ENCODE results near the gene RBBP5. TPM values are rescaled to one million over a fixed set of nuclear protein-coding genes. Genes with fewer than 3 reads are reported as not detected.

Gene RBBP5
- total and polyA plus RNA-seq, 9 donors, result 8.6 to 12.6 (median 10.6) TPM

GRCh38 chr1:205052690-205053089 is 69.1 kb downstream of the RBBP5 start:
- Histone ChIP-seq H3K36me3 (ENCODE audit: control insufficient read depth, insufficient read depth, low read length) (no peaks in the 10 kb centered on the region), H3K27ac (ENCODE audit: low read length) (no peak overlapping the region), H3K4me3 (ENCODE audit: low read length) (no peak overlapping the region), H3K27me3 (ENCODE audit: control insufficient read depth, insufficient read depth, low read length) (peaks cover 24% of the 10 kb centered on the region), H3K9me3 (replicated peaks; ENCODE audit: control insufficient read depth, low read depth, low read length) (no peaks in the 10 kb centered on the region), H3K4me1 (ENCODE audit: control insufficient read depth, insufficient read depth, low read length) (no peaks in the 10 kb centered on the region)
- WGBS (ENCODE audit: insufficient coverage), result 23% methylated on average over 5 of the region's 11 CpGs
- DNase-seq, result no peak

- Histone ChIP-seq H3K36me3 (ENCODE audit: control insufficient read depth, insufficient read depth, low read length) (no peaks in the 10 kb centered on the region), H3K27ac (ENCODE audit: low read length) (no peak overlapping the region), H3K4me3 (ENCODE audit: low read length) (no peak overlapping the region), H3K27me3 (ENCODE audit: control insufficient read depth, insufficient read depth, low read length) (peaks cover 55% of the 10 kb centered on the region), H3K4me1 (ENCODE audit: control insufficient read depth, insufficient read depth, low read length) (no peaks in the 10 kb centered on the region), H3K9me3 (replicated peaks; ENCODE audit: control insufficient read depth, low read depth, low read length) (no peaks in the 10 kb centered on the region)
- no peak for DNase-seq
- WGBS (ENCODE audit: insufficient coverage), result 66% methylated on average over 6 of the region's 6 CpGs
These were observed 72.3 kb downstream of the RBBP5 start for GRCh38 chr1:205049479-205049878.

DNA sequence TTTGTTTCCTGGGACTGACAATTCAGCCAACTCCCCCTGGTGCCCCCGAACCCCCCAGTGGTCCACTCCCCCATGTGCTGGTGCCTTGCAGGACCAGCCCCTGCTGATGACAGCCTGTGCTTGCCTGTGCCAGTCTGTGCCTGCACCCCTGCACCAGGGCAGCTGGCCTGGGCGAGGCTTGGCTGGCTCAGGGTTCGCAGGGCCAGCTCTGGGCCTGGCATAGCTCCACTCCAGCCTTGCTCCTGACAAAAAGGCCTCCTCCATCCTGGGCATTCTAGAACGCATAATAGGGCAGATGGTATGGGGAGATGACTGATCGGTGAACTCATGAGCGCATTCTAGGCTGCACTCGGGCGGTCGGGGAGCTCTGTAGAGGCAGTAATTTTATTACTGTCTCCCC is 73.4 kb downstream of the RBBP5 start:
- Histone ChIP-seq H3K27me3 (ENCODE audit: control insufficient read depth, insufficient read depth, low read length) (peaks cover 62% of the 10 kb centered on the region), H3K4me1 (ENCODE audit: control insufficient read depth, insufficient read depth, low read length) (peaks cover 4% of the 10 kb centered on the region), H3K4me3 (ENCODE audit: low read length) (no peak overlapping the region), H3K9me3 (replicated peaks; ENCODE audit: control insufficient read depth, low read depth, low read length) (no peaks in the 10 kb centered on the region), H3K27ac (ENCODE audit: low read length) (no peak overlapping the region), H3K36me3 (ENCODE audit: control insufficient read depth, insufficient read depth, low read length) (no peaks in the 10 kb centered on the region)
- WGBS (ENCODE audit: insufficient coverage), result 87% methylated on average over 6 of the region's 9 CpGs
- no peak for DNase-seq

GRCh38 chr1:205047764-205048231 is 74.0 kb downstream of the RBBP5 start:
- peaks cover 6% of the 10 kb centered on the region for H3K4me1 ChIP-seq (ENCODE audit: control insufficient read depth, insufficient read depth, low read length)
- H3K9me3 ChIP-seq (replicated peaks; ENCODE audit: control insufficient read depth, low read depth, low read length), result no peaks in the 10 kb centered on the region
- no CpG with 5 or more reads among the region's 5 CpGs for WGBS (ENCODE audit: insufficient coverage)
- peaks cover 65% of the 10 kb centered on the region for H3K27me3 ChIP-seq (ENCODE audit: control insufficient read depth, insufficient read depth, low read length)
- no peaks in the 10 kb centered on the region for H3K36me3 ChIP-seq (ENCODE audit: control insufficient read depth, insufficient read depth, low read length)
- H3K27ac ChIP-seq (ENCODE audit: low read length), result no peak overlapping the region
- no peak overlapping the region for H3K4me3 ChIP-seq (ENCODE audit: low read length)
- DNase-seq, result no peak

DNA sequence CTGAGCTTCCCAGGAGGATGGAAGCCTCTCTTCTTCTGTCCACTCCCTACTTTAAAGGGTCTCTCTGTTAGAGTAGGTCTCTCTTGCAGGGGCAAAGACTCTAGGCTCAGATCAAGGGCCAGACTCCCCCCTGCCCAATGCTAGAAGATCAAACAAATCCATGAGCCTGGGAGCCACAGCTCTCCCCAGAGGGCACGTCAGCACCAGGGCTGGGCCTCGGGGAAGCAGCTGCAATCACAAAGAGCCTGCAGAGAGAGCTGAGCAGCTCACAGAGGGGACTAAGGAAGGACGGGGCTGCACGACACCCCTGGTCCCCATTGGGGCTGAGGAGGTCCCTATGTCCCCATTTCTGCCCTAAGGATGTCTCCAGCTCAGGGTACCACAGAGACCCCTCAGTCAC is 74.9 kb downstream of the RBBP5 start:
- peaks cover 6% of the 10 kb centered on the region for H3K4me1 ChIP-seq (ENCODE audit: control insufficient read depth, insufficient read depth, low read length)
- no peak overlapping the region for H3K4me3 ChIP-seq (ENCODE audit: low read length)
- H3K27me3 ChIP-seq (ENCODE audit: control insufficient read depth, insufficient read depth, low read length), result peaks cover 64% of the 10 kb centered on the region
- no peaks in the 10 kb centered on the region for H3K36me3 ChIP-seq (ENCODE audit: control insufficient read depth, insufficient read depth, low read length)
- no peak for DNase-seq
- no peak overlapping the region for H3K27ac ChIP-seq (ENCODE audit: low read length)
- 23% methylated on average over 4 of the region's 4 CpGs for WGBS (ENCODE audit: insufficient coverage)
- H3K9me3 ChIP-seq (replicated peaks; ENCODE audit: control insufficient read depth, low read depth, low read length), result no peaks in the 10 kb centered on the region

- WGBS (ENCODE audit: insufficient coverage), result 33% methylated on average over 8 of the region's 11 CpGs
These were observed 76.6 kb downstream of the RBBP5 start for GRCh38 chr1:205045146-205045545.

GRCh38 chr1:205044741-205045140 is 77.0 kb downstream of the RBBP5 start:
- no peak overlapping the region for H3K4me3 ChIP-seq (ENCODE audit: low read length)
- H3K27me3 ChIP-seq (ENCODE audit: control insufficient read depth, insufficient read depth, low read length), result peaks cover 74% of the 10 kb centered on the region
- DNase-seq, result no peak
- H3K9me3 ChIP-seq (replicated peaks; ENCODE audit: control insufficient read depth, low read depth, low read length), result no peaks in the 10 kb centered on the region
- no peaks in the 10 kb centered on the region for H3K36me3 ChIP-seq (ENCODE audit: control insufficient read depth, insufficient read depth, low read length)
- no peak overlapping the region for H3K27ac ChIP-seq (ENCODE audit: low read length)
- 17% methylated on average over 4 of the region's 5 CpGs for WGBS (ENCODE audit: insufficient coverage)
- peaks cover 13% of the 10 kb centered on the region for H3K4me1 ChIP-seq (ENCODE audit: control insufficient read depth, insufficient read depth, low read length)

More at GRCh38 chr1:205045146-205045545, 76.6 kb downstream of the RBBP5 start:
- peaks cover 13% of the 10 kb centered on the region for H3K4me1 ChIP-seq (ENCODE audit: control insufficient read depth, insufficient read depth, low read length)
- peaks cover 72% of the 10 kb centered on the region for H3K27me3 ChIP-seq (ENCODE audit: control insufficient read depth, insufficient read depth, low read length)
- no peak overlapping the region for H3K4me3 ChIP-seq (ENCODE audit: low read length)
- no peak overlapping the region for H3K27ac ChIP-seq (ENCODE audit: low read length)
- H3K36me3 ChIP-seq (ENCODE audit: control insufficient read depth, insufficient read depth, low read length), result no peaks in the 10 kb centered on the region
- no peak for DNase-seq
- H3K9me3 ChIP-seq (replicated peaks; ENCODE audit: control insufficient read depth, low read depth, low read length), result no peaks in the 10 kb centered on the region

DNA sequence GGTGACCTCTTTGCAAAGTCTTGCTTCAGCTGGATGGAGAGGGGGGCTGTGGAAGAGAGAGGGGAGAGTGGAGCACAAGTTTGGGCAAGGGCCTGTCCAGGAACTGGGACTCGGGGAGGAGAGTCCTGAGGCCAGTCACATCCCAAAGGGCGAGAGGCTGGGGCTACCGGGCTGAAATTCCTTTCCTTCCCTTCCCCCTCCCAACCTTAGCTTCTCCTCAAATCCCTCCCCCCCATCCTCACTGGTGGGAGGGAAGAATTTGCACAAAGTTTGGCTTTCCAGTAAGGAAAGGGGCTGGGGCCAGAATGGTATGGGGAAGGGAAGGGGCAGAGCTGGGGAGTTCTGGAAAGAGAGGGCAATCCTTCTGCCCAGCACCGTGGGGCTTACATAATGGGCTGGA is 77.9 kb downstream of the RBBP5 start:
- no peak for DNase-seq
- Histone ChIP-seq H3K4me1 (ENCODE audit: control insufficient read depth, insufficient read depth, low read length) (peaks cover 13% of the 10 kb centered on the region), H3K9me3 (replicated peaks; ENCODE audit: control insufficient read depth, low read depth, low read length) (no peaks in the 10 kb centered on the region), H3K36me3 (ENCODE audit: control insufficient read depth, insufficient read depth, low read length) (no peaks in the 10 kb centered on the region), H3K27ac (ENCODE audit: low read length) (no peak overlapping the region), H3K4me3 (ENCODE audit: low read length) (no peak overlapping the region), H3K27me3 (ENCODE audit: control insufficient read depth, insufficient read depth, low read length) (peaks cover 71% of the 10 kb centered on the region)
- 20% methylated on average over 1 of the region's 4 CpGs for WGBS (ENCODE audit: insufficient coverage)

- 6% methylated on average over 38 of the region's 53 CpGs for WGBS (ENCODE audit: insufficient coverage)
- Histone ChIP-seq H3K4me3 (ENCODE audit: low read length) (no peak within 1 kb of the TSS), H3K27me3 (ENCODE audit: control insufficient read depth, insufficient read depth, low read length) (peaks cover 71% of the 10 kb centered on the region), H3K27ac (ENCODE audit: low read length) (no peak within 1 kb of the TSS), H3K36me3 (ENCODE audit: control insufficient read depth, insufficient read depth, low read length) (no peaks in the 10 kb centered on the region), H3K4me1 (ENCODE audit: control insufficient read depth, insufficient read depth, low read length) (peaks cover 13% of the 10 kb centered on the region), H3K9me3 (replicated peaks; ENCODE audit: control insufficient read depth, low read depth, low read length) (no peaks in the 10 kb centered on the region)
- DNase-seq, result peak; percentile 50
These were observed 78.6 kb downstream of the RBBP5 start, which contains the start of gene CNTN2 for GRCh38 chr1:205042911-205043806. CNTN2 (plus strand) TSS chr1:205043212; CDS start chr1:205053186, 9,974 bp downstream.

GRCh38 chr1:205041998-205042910 is 79.5 kb downstream of the RBBP5 start:
- no peak for DNase-seq
- no peaks in the 10 kb centered on the region for H3K36me3 ChIP-seq (ENCODE audit: control insufficient read depth, insufficient read depth, low read length)
- H3K27ac ChIP-seq (ENCODE audit: low read length), result no peak overlapping the region
- H3K4me3 ChIP-seq (ENCODE audit: low read length), result no peak overlapping the region
- H3K9me3 ChIP-seq (replicated peaks; ENCODE audit: control insufficient read depth, low read depth, low read length), result no peaks in the 10 kb centered on the region
- 72% methylated on average over 10 of the region's 16 CpGs for WGBS (ENCODE audit: insufficient coverage)
- peaks cover 64% of the 10 kb centered on the region for H3K27me3 ChIP-seq (ENCODE audit: control insufficient read depth, insufficient read depth, low read length)
- peaks cover 13% of the 10 kb centered on the region for H3K4me1 ChIP-seq (ENCODE audit: control insufficient read depth, insufficient read depth, low read length)

Measured in muscle of leg (tissue), 11 donors.